HG02610 (cell line): Measurements from ENCODE around the gene ELK3.

Experiments
- ATAC-seq: cut with Tn5 transposase; IDR thresholded peaks from one replicate; pipeline ENCODE4 v1.9.1; 2021; ENCODE audit warnings: mild to moderate bottlenecking, moderate library complexity; ENCODE audit not compliant: unreplicated experiment

Gene ELK3

DNA sequence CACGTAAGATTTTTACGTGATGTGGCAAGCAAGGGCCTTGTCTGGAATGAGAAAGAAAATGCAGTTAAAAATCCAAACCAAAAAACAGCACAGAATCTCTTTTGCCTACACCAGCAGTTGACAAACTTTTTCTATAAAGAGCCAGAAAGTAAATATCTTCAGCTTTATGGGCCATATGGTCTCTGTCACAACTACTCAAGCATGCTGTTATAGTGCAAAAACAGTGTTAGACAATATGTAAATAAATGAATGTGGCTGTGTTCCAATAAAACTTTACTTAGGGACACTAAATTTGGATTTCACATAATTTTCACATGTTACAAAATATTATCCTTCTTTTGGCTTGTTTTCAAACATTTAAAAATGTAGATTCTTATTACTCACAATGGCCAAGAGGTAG, 6.2 kb upstream of the ELK3 start:
- ATAC-seq, result no peak

DNA sequence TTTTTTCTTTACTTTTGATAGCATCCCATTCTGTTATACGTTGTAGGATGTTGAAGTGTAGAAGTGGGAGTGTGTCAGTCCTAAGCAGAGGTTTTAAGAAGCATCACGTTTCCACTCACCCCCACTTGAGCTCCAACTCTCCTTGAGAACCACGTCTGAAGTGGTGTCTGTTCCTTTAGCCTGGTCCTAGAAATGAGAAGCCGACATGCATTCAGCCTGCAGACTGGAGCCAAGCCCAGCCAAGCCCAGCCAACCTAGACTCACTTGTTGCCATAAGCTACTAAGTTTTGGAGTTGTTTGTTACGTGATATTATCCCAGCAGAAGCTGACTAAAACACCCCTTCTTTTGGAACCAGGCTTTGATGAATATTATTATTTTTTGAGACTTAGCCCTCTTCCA, 4.4 kb upstream of the ELK3 start:
- no peak for ATAC-seq

DNA sequence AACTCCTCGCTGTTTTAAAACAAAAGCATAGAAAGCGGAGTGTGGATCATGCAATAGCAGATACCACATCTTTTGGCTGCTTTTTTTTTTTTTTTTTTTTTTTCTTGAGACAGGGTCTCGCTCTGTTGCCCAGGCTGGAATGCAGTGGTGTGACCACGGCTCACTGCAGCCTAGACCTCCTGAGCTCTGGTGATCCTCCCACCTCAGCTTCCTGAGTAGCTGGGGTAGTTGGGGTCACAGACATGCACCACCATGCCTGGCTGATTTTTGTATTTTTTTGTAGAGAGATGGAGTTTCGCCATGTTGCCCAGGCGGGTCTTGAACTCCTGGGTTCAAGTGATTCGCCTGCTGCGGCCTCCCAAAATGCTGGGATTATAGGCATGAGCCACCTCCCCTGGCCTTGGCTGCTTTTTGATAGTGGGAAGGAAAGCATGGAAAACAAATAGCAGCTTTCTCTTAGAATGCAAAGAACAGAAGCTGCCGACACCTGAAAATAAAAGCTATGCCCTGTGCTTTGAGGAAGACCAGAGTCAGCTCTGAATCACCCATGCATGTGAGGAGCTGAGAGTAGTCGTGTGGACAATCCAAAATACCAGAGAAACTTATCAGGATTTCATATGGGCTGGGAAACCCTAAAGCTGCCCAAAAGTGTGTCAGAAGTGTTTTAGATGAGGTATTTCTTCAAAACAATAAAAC, 3.6 kb upstream of the ELK3 start:
- no peak for ATAC-seq

DNA sequence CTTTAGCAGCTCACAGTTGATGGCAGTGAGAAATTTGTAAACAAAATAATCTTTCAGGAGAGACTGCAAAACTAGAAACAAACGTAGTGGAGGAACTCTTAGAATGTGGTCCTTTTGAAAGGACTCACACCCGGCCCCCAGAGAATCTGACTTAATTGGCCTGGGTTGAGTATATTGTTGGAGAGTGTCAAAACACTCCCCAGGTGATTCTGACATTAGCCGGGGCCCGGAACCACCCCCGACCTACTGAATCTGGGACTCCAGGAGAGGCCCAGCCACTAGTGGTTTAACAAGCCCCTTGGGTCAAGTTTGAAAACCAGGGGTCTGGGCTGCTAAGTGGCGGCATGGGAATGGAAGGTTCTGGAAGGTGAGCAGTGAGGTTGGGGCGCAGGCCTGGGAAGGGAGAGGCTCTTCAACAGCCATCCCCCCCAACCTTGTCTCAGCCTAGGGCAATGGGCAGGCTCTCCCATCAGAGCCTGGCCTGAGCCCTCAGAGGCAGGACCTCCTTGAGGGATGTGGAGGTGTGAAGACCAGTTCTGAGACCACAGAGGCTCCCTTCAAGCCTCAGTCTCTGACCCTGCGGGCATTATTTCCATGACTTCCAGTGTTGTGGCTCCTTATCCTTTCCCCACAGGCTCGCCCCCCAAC, 1.1 kb upstream of the ELK3 start:
- no peak for ATAC-seq

DNA sequence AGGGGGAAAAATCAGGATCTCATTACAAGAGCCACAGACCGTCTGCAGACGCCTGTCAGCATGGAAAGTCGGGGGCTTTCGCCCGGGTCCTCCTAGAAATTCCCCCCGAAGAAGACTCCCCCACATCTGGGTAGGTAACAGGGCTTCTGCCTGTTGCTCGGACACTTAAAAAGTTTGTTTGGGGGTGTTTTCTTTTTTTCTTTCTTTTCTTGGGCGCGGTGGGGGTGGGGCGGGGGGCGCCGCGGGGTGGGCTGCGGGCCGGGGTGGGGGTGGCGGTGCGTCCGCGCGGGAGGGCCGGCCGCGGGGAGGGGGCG, 358 bp downstream of the ELK3 start:
- ATAC-seq, result peak; percentile 7

DNA sequence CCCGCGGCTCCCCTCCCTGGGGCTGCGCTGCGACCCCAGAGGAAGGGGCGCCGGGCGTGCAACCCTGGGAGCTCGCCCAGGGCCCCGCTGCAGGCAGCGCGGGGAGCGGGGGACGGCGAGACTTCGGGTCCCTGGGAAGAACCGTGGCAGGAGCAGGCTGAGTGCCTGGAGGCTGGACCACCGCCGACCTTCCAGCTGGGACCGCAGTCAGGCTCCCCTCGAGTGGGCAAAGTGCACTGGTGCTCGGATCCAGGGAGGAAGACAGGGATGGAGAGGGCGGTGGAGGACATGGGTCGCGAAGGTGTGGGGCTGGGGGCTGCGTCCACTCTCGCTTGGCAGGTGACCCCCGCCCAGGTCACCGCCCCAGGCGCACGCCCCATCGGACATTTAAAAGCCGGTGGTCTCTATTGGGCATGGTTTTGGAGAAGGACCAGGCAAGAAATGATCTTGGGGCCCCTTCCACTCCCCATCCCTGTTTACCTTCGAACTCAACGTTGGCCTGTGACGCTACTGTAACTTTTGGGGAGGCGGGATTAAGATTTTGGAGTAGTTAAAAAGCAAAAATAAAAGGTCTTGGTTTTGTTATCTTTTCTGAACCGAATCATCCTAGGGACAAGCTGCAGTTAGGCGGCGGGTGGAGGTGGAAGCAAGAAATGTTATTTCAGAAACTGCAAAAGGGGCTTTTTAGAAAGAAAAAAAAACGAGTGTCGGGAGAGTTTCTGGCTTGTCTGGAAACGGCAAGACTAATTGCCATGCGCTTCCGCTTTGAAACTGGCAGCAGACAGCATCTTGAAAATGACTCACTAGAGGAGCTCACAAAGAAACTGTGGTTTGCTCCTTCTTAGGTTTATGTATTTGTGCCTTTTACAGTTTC, 1.0 kb downstream of the ELK3 start:
- peak; percentile 75 for ATAC-seq

DNA sequence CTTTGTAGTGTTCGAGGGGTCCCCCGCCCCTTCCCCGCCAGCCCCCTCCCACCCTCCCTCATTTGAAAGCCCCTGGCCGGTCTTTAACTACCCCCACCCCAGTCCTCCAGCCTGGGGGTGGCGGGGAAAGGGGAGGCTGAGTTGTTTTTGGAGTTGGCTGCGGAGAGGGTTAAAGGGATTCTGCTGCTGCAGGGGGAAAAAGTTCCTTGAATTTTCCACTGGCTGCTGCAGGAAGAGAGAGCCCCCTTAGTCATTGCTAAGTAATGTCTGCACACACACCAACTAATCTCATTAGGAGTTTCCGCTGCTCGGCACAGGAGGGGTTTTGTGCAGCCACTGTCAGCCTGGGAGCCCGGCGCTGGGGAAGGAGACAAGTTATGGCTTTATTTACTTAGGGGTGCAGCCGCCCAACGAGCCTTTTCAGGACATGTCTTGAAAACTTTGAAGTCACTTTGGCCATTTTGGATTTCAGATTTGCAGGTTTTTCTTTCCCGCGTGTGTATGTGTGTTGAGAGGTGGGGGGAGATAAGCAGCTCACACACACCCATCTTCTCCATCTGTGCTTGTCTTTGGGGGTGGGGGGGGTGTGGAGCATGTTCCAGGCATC, 1.8 kb downstream of the ELK3 start:
- ATAC-seq, result no peak

DNA sequence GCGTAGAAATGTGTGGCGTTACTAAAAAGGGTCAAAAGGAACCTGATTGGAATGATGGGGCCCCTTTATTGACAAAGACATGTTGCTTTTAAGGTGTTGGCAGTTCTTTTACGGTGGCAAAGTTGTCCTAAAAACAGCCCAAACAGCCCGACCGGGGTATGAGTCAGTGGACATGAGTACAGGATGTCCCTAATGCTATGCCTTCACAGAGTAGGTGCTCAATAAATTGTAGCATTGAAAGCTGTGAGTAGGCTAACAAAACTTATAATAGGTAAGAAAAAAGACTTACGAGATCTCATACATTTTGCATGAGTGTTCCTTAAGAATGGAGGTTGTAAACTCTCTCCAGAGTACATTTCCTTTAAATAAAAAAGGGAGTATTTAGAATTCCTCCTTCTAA, 2.6 kb downstream of the ELK3 start:
- ATAC-seq, result no peak

DNA sequence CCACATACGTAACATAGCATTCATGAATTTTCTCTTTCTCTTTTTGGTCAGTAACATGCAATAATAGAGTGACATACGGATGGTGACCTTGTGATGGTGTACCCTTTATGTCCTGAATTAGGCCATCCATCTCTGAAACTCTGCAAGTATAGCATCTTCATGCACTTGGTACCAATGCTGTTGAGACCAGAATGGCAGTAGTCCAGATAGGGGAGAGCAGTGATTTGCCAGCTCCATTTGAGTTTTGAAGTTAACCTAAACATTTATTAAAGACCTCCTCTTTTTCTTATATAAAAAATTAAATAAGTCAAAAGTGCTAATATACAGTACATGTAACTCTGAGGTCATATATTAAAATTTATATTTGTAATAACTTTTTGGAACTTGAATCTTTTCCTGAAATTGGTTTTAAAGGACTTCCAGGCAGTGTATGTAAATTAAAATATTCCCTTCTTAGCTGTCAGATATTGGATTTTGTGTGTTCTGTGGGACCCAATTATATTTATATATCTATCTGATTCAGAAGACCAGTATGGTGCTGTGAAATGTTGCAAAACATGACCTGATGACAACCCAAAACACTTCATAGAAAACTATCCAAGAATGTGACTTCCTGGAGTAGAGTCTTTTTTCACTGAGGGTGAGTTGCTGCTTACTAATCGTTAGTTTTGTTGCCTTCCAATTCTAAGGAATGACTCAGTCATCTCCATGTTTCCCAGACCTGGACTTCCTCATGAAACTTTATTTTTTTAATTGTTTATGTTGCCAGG, 3.5 kb downstream of the ELK3 start:
- no peak for ATAC-seq

DNA sequence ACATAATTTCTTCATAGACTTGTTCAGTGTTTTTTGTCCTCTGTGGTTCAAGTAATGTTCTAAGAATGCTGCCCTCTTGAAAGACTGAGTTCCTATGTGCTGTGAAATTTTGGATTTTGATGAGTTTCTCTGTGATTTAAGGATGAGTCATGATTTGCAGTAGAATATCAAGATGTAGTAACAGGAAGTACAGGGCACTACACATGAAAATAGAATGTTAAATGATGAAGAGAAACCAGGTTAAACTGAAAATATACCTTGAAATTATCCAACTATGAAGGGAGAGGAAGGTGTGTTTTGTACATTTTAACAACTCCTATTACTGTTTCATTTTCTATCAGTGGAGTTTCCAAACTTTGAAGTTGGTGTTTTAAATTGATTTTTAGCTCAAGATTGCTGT, 4.8 kb downstream of the ELK3 start:
- peak; percentile 46 for ATAC-seq

DNA sequence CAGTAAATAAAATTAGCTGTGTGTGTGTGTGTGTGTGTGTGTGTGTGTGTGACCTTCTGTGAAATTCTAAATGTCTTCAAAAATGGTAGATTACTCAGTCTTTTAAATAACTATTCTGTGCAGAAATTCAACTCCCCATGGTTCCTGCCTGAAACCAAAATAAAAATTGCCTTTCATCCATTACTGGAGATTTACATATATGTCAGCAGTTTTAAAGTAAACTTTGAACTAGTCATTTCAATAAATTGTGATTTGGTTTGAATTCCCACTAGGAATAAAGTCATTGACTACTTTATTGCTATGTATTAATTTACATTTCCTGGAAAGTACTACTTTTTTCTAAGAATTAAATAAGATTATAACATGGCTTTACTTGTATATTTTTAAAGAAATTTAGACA, 5.3 kb downstream of the ELK3 start:
- ATAC-seq, result no peak

DNA sequence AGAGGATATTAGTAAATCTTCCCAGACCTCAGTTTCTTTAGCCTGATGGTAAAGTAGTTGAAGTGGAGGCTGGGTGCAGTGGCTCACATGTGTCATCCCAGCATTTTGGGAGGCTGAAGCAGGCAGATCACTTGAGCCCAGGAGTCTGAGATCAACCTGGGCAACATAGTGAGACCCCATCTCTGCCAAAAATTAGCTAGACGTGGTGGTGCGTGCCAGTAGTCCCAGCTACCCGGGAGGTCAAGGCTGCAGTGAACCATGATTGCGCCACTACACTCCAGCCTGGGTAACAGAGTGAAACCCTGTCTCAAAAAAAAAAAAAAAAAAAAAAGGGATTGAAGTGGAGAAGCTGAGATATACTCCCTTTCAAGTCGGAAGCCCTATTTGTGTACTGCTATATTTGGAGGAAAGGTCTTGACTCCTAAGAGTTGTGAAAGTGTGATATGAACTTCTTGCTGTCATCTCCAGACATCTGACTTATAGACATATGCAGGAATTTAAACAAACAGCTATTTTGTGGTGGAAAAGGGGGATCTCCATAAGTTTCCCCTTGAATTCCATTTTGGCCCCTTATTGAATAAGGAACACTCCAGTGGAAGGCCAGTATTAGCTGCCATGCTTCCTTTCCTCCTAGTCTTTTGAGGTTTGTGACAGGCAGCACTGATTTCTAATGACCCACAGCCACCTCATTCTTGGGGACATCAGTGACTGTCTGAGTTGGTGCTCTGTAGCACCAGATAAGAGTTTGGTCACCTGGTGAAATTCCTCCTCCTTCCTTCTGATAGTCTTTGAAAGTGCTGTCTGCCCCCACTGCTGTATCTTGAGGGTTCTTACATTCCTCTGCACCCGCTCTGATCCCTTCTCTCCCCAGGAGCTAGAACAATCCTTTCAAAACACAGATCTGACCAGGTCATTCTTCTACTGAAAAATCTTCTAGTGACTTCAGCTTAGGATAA, 7.4 kb downstream of the ELK3 start:
- no peak for ATAC-seq

DNA sequence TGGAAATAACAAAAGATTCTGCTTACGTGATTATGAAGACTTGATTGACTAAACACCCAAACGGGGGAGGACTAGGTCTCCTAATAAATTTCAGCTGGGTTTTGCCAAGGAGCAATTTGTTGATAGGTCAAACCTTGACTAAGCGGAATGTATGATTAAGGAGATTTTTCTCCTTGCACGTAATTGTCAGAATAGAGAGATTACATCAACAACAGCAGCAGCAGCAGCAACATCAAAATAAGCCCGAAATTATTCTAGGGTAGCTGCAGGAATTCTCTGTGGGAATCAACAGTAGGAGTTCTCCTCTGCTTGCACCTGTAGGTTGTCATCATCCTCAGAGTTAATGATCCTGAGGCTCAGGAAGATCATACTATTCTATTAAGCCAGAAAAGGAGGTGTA, 10.2 kb downstream of the ELK3 start:
- ATAC-seq, result no peak

DNA sequence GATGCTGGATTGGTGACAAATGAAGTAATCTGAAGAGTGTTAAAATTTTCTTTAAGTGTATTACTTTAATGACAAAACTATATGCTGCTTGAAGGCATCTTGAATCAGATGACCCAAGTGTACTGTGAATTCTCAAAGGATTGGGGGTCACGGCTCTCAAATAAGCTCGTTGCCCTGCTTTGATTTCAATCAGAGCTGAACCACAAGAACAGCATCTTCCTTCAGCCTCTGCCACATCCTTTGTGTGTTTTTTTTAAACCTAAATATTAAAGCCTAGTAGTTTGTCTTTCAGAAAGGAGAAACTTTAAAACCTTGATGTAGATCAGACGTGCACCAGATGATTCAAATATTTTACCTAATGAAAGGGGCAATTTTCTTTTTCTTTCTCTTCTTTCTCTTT, 11.7 kb downstream of the ELK3 start:
- ATAC-seq, result no peak

DNA sequence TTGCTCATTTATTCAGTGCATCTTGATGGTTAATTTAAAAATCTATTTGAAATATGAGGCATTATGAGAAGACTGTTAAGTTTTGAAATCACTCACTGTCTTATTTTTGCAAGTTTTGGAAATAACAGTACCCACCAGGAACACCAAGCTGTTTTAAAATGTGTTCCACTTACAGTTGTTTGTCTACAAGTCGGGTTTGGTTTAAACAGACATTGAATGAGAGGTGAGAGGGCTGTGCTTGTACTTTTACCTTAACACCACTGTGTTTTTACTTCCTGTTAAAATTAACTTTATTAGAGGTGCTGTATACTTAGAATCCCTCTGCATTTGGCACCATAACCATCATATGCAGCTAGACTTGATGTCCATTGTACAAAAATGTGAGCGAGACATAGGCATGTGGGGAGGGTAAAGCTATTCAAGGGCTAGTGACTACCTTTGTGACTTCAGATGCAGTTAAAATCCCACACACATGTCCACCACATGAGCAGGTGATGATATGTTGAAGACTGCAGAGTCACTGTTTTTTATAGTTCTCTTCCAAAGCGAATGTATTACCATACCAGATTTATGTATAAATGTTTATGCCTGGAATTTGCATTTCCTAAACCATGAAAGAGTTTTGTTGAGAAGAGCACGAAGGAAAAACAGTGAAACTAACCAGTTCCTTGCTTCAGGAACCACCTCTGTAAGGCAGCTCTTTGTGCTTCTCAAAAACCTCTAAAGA, 12.9 kb downstream of the ELK3 start:
- no peak for ATAC-seq

DNA sequence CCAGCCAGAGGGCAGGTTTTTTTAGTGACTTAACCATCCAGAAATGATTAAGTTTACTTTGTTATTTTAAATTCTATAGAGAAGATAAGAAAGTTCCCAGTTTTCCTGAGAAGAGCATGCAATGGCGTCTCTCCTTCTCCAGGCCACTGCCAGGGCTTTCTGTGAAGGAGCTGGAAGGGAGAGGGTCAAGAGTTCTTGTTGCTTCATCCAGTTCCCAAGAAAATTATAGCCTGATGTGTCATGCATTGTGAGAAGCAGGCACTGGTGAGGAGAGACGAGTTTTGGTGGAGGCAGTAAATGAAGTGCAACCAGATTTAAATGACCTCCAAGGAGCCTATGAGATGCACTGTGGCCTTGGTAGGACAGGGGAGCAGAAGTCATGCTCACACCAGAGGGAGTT, 14.2 kb downstream of the ELK3 start:
- ATAC-seq, result no peak

DNA sequence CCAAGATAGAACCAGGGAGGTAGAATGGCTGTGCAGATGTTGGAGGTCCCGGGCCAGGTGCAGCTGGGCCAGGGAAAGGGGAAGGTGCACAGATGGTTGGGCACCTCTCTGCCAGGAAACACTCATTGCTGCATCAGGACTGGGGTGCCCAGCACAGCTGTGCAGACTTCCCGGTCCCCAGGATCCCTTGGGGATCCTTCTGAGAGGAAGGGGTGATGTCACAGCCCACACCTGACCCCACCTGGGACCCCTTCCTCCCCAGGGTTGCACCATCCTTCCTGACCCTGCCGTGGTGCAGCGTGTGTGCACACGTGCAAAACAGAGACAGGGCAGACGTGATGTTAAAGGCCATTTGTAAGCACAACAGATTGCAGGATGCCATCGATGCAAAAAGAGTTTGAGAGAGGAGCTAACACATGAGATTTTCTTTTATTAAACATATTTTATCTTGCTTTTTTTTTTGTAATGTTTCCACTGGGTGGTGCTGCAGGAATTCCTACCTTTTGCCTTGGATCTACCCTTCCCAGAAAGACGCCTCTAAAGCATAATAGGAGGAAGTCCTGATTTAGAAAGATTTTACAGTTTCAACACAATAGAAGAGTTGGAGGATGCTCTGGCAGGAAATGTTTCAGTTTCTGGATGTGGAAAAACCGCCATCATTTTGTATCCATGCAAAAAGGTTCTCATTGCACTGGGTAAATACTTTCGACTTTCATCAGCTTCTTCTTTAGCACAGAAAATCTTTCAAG, 14.8 kb downstream of the ELK3 start:
- no peak for ATAC-seq

DNA sequence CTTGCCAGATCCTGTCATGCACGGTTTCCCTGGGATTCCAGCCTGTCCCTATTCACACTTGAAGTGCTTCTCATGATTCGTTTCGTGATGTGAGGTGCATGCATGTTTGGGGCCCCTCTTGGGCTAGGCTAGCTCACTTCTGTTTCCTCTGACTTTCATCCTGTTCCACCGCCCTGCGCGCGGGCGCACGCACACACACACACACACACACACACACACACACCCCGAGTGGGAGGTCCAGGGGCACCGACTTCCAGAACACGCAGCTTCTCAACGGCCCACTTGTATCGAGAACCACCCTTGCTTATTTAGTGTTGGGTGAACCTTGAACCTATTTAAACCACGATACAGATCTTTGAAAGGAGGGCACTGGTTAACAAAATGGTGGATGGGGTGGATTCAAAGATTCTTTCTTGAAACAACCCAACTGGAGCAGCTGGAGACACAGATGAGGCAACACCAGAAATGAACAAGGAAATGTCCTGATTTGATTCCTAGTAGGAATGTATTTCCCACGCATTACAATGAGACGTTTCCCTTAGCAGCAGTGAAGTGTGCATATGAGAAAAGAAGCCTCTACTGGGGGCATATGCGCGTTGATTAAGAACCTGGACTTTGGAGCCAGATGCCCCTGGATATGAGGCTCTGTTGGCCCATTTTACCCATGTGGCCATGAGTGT, 16.3 kb downstream of the ELK3 start:
- ATAC-seq, result no peak
